ENCODE results near the gene KCNJ15.

Gene KCNJ15

GRCh38 chr21:38272215-38272614, 15.4 kb downstream of the KCNJ15 start:
- no peak for ATAC-seq
- no peak for TF ChIP-seq ISL1 (CRISPR knock-in tag; IDR thresholded peaks at IDR 0.05)
- TF ChIP-seq ARNTL (CRISPR knock-in tag; IDR thresholded peaks at IDR 0.05; ENCODE audit: borderline replicate concordance, low read depth) = no peak
- no peak for TF ChIP-seq ZNF8 (CRISPR knock-in tag; IDR thresholded peaks at IDR 0.05)
- no peak for TF ChIP-seq TOX (CRISPR knock-in tag; IDR thresholded peaks at IDR 0.05; ENCODE audit: borderline replicate concordance)
- no peak for TF ChIP-seq SNAI2 (CRISPR knock-in tag; IDR thresholded peaks at IDR 0.05)
- no peak for TF ChIP-seq ZNF565 (CRISPR knock-in tag; conservative IDR thresholded peaks at IDR 0.05; ENCODE audit: low read depth)
- TF ChIP-seq ZFP3 (CRISPR knock-in tag; IDR thresholded peaks at IDR 0.05) = no peak
- no peak for TF ChIP-seq ZNF70 (CRISPR knock-in tag; IDR thresholded peaks at IDR 0.05)
- TF ChIP-seq OSR1 (CRISPR knock-in tag; IDR thresholded peaks at IDR 0.05) = no peak
- no peak for TF ChIP-seq ZFP30 (CRISPR knock-in tag; IDR thresholded peaks at IDR 0.05)
- TF ChIP-seq ZC3H10 (CRISPR knock-in tag; IDR thresholded peaks at IDR 0.05) = no peak
- no peak for TF ChIP-seq ESRRG (CRISPR knock-in tag; IDR thresholded peaks at IDR 0.05)
- TF ChIP-seq CREB5 (CRISPR knock-in tag; IDR thresholded peaks at IDR 0.05; ENCODE audit: low read depth) = no peak
- no peak for TF ChIP-seq TCF4 (CRISPR knock-in tag; IDR thresholded peaks at IDR 0.05; ENCODE audit: borderline replicate concordance)
- no peak for TF ChIP-seq BACH2 (CRISPR knock-in tag; IDR thresholded peaks at IDR 0.05; ENCODE audit: borderline replicate concordance)
- TF ChIP-seq RARB (CRISPR knock-in tag; IDR thresholded peaks at IDR 0.05) = no peak
- no peak for TF ChIP-seq POU6F1 (CRISPR knock-in tag; IDR thresholded peaks at IDR 0.05; ENCODE audit: borderline replicate concordance, low read depth)
- no peak for TF ChIP-seq GLIS3 (CRISPR knock-in tag; IDR thresholded peaks at IDR 0.05)

GRCh38 chr21:38273745-38274542, 17.2 kb downstream of the KCNJ15 start:
- ATAC-seq = no peak
- TF ChIP-seq ZNF565 (CRISPR knock-in tag; conservative IDR thresholded peaks at IDR 0.05; ENCODE audit: low read depth) = no peak
- TF ChIP-seq TCF4 (CRISPR knock-in tag; IDR thresholded peaks at IDR 0.05; ENCODE audit: borderline replicate concordance) = no peak
- no peak for TF ChIP-seq PPARA (CRISPR knock-in tag; IDR thresholded peaks at IDR 0.05; ENCODE audit: borderline replicate concordance)
- TF ChIP-seq ESRRG (CRISPR knock-in tag; IDR thresholded peaks at IDR 0.05) = no peak
- no peak for TF ChIP-seq SNAI2 (CRISPR knock-in tag; IDR thresholded peaks at IDR 0.05)
- no peak for TF ChIP-seq POU6F1 (CRISPR knock-in tag; IDR thresholded peaks at IDR 0.05; ENCODE audit: borderline replicate concordance, low read depth)

- peak; percentile 98 for ATAC-seq
- no peak for TF ChIP-seq PPARA (CRISPR knock-in tag; IDR thresholded peaks at IDR 0.05; ENCODE audit: borderline replicate concordance)
- TF ChIP-seq ESRRG (CRISPR knock-in tag; IDR thresholded peaks at IDR 0.05) = no peak
- TF ChIP-seq ZNF70 (CRISPR knock-in tag; IDR thresholded peaks at IDR 0.05) = no peak
- no peak for TF ChIP-seq BACH2 (CRISPR knock-in tag; IDR thresholded peaks at IDR 0.05; ENCODE audit: borderline replicate concordance)
- peak; percentile 85; the same call in 1 of the 2 replicates for TF ChIP-seq TOX (CRISPR knock-in tag; IDR thresholded peaks at IDR 0.05; ENCODE audit: borderline replicate concordance)
Observed at GRCh38 chr21:38277501-38278131, 20.8 kb downstream of the KCNJ15 start.

- no peak for ATAC-seq
- TF ChIP-seq CSRNP3 (CRISPR knock-in tag; IDR thresholded peaks at IDR 0.05) = no peak
- TF ChIP-seq ISL1 (CRISPR knock-in tag; IDR thresholded peaks at IDR 0.05) = no peak
- TF ChIP-seq RARB (CRISPR knock-in tag; IDR thresholded peaks at IDR 0.05) = no peak
- TF ChIP-seq ZC3H10 (CRISPR knock-in tag; IDR thresholded peaks at IDR 0.05) = no peak
- TF ChIP-seq BACH2 (CRISPR knock-in tag; IDR thresholded peaks at IDR 0.05; ENCODE audit: borderline replicate concordance) = no peak
- no peak for TF ChIP-seq ZNF565 (CRISPR knock-in tag; conservative IDR thresholded peaks at IDR 0.05; ENCODE audit: low read depth)
- no peak for TF ChIP-seq CSDC2 (CRISPR knock-in tag; IDR thresholded peaks at IDR 0.05)
- TF ChIP-seq TSHZ2 (CRISPR knock-in tag; IDR thresholded peaks at IDR 0.05) = no peak
- TF ChIP-seq ZFP30 (CRISPR knock-in tag; IDR thresholded peaks at IDR 0.05) = no peak
- no peak for TF ChIP-seq SNAI2 (CRISPR knock-in tag; IDR thresholded peaks at IDR 0.05)
- TF ChIP-seq ZFP3 (CRISPR knock-in tag; IDR thresholded peaks at IDR 0.05) = no peak
Observed at GRCh38 chr21:38280454-38280853, 23.7 kb downstream of the KCNJ15 start.

Data from SK-N-SH treated with all-trans-retinoic acid at 6 μM for 48 hours (cell line).